OCI-LY1 (cell line): ENCODE data around the gene AP2A1.

Experiments
- H2AFZ ChIP-seq: fragments of 200-600 bp; sonication (generic), shearing (Covaris generic); 2 replicates; pipeline ENCODE4 v1.6.0; 2014; ENCODE audit warnings: antibody characterized with exemption, mild to moderate bottlenecking, low read length
- H3F3A ChIP-seq: fragments of 200-600 bp; sonication (generic), shearing (Covaris generic); 2 replicates; pipeline ENCODE4 v1.6.0; 2014; ENCODE audit warnings: mild to moderate bottlenecking, antibody characterized with exemption, low read length, moderate library complexity; ENCODE audit not compliant: insufficient read depth
- H3K27ac ChIP-seq: fragments of 200-600 bp; sonication (generic); 2 replicates; pipeline ENCODE4 v1.5.1; 2014; ENCODE audit warnings: low read length, mixed run types, mild to moderate bottlenecking, low read depth; ENCODE audit not compliant: poor library complexity, severe bottlenecking
- H3K27me3 ChIP-seq: fragments of 200-600 bp; sonication (generic); 2 replicates; pipeline ENCODE4 v1.6.0; 2014; ENCODE audit warnings: antibody characterized with exemption, mild to moderate bottlenecking, low read length, moderate library complexity; ENCODE audit not compliant: insufficient read depth
- H3K36me3 ChIP-seq: fragments of 200-600 bp; sonication (generic); 2 replicates; pipeline ENCODE4 v1.6.1; 2014; ENCODE audit warnings: mild to moderate bottlenecking, antibody characterized with exemption, low read length, moderate library complexity, mixed read lengths; ENCODE audit not compliant: insufficient read depth
- H3K4me1 ChIP-seq: fragments of 200-600 bp; sonication (generic); 2 replicates; pipeline ENCODE4 v1.5.1; 2014; ENCODE audit warnings: mild to moderate bottlenecking, low read length, moderate library complexity; ENCODE audit not compliant: insufficient read depth, severe bottlenecking
- H3K4me2 ChIP-seq: fragments of 200-600 bp; sonication (generic), shearing (Covaris generic); 2 replicates; pipeline ENCODE4 v1.6.1; 2014; ENCODE audit warnings: low read length
- H3K4me3 ChIP-seq: fragments of 200-600 bp; sonication (generic); 2 replicates; pipeline ENCODE4 v1.5.1; 2014; ENCODE audit warnings: low read length, low read depth, mild to moderate bottlenecking, mixed read lengths; ENCODE audit not compliant: poor library complexity, severe bottlenecking
- H3K79me2 ChIP-seq: fragments of 200-600 bp; shearing (Covaris generic); 2 replicates; pipeline ENCODE4 v1.6.1; 2016; ENCODE audit warnings: mixed run types, low read length, mixed read lengths; ENCODE audit not compliant: insufficient read depth
- H3K9ac ChIP-seq: fragments of 200-600 bp; sonication (generic), shearing (Covaris generic); 2 replicates; pipeline ENCODE4 v1.6.1; 2014; ENCODE audit warnings: mild to moderate bottlenecking, low read length, mixed read lengths
- H3K9me2 ChIP-seq: fragments of 200-600 bp; sonication (generic), shearing (Covaris generic); 2 replicates; pipeline ENCODE4 v1.6.1; 2014; ENCODE audit warnings: low read depth, mild to moderate bottlenecking, low read length, mixed read lengths
- H3K9me3 ChIP-seq: fragments of 200-600 bp; shearing (Covaris generic); 2 replicates; pipeline ENCODE4 v1.6.1; 2014; ENCODE audit warnings: low read length, mixed read lengths
- H4K20me1 ChIP-seq: fragments of 200-600 bp; sonication (generic), shearing (Covaris generic); 2 replicates; pipeline ENCODE4 v1.6.0; 2016; ENCODE audit warnings: mild to moderate bottlenecking, low read length; ENCODE audit not compliant: insufficient read depth
- CTCF ChIP-seq: fragments of 200-600 bp; sonication (generic), shearing (Covaris generic); IDR thresholded peaks from 2 replicates; pipeline ENCODE4 v1.5.1; 2017; ENCODE audit warnings: mild to moderate bottlenecking, antibody characterized with exemption, low read length, moderate library complexity, mixed read lengths
- EZH2 ChIP-seq: fragments of 200-600 bp; sonication (generic), shearing (Covaris generic); IDR thresholded peaks from 2 replicates; pipeline ENCODE4 v1.8.0; 2017; ENCODE audit warnings: borderline replicate concordance, mixed run types, mild to moderate bottlenecking, antibody characterized with exemption, low read length, moderate library complexity, mixed read lengths

AP2A1 gene

GRCh38 chr19:49847731-49848696, 81.2 kb downstream of the AP2A1 start:
- no peak overlapping the region for H3K4me2 ChIP-seq
- no peak overlapping the region for H3K9ac ChIP-seq
- peaks cover 46% of the 10 kb centered on the region for H3K4me1 ChIP-seq
- no peaks in the 10 kb centered on the region for H3K36me3 ChIP-seq
- H4K20me1 ChIP-seq, result no peaks in the 10 kb centered on the region
- H3F3A ChIP-seq, result no peaks in the 10 kb centered on the region
- no peak overlapping the region for H3K4me3 ChIP-seq
- peaks cover 14% of the 10 kb centered on the region for H3K79me2 ChIP-seq
- TF ChIP-seq CTCF (no peak), EZH2 (no peak)
- no peak overlapping the region for H2AFZ ChIP-seq
- H3K9me3 ChIP-seq, result 0 out of 2 replicates have a peak, but pooled peaks cover 3% of the 10 kb centered on the region
- H3K27me3 ChIP-seq, result no peaks in the 10 kb centered on the region
- peak overlapping the region; percentile 32 for H3K27ac ChIP-seq
- H3K9me2 ChIP-seq, result no peaks in the 10 kb centered on the region

GRCh38 chr19:49848938-49849337, 82.1 kb downstream of the AP2A1 start:
- H3K4me2 ChIP-seq, result no peak overlapping the region
- H4K20me1 ChIP-seq, result no peaks in the 10 kb centered on the region
- no peaks in the 10 kb centered on the region for H3K9me2 ChIP-seq
- no peak overlapping the region for H2AFZ ChIP-seq
- H3K9ac ChIP-seq, result no peak overlapping the region
- 0 out of 2 replicates have a peak, but pooled peaks cover 3% of the 10 kb centered on the region for H3K9me3 ChIP-seq
- H3K4me1 ChIP-seq, result peaks cover 46% of the 10 kb centered on the region
- H3K27me3 ChIP-seq, result no peaks in the 10 kb centered on the region
- TF ChIP-seq CTCF (no peak), EZH2 (no peak)
- H3K79me2 ChIP-seq, result peaks cover 23% of the 10 kb centered on the region
- peak overlapping the region; percentile 32 for H3K27ac ChIP-seq
- no peaks in the 10 kb centered on the region for H3K36me3 ChIP-seq
- no peaks in the 10 kb centered on the region for H3F3A ChIP-seq
- H3K4me3 ChIP-seq, result no peak overlapping the region

GRCh38 chr19:49849433-49850220, 82.8 kb downstream of the AP2A1 start:
- peak overlapping the region; percentile 92 for H3K27ac ChIP-seq
- H3K9ac ChIP-seq, result peak overlapping the region; percentile 76; the same call in 1 of the 2 replicates
- H3K9me2 ChIP-seq, result no peaks in the 10 kb centered on the region
- no peaks in the 10 kb centered on the region for H3F3A ChIP-seq
- TF ChIP-seq CTCF (no peak), EZH2 (no peak)
- H3K79me2 ChIP-seq, result peaks cover 25% of the 10 kb centered on the region
- H4K20me1 ChIP-seq, result no peaks in the 10 kb centered on the region
- no peak overlapping the region for H2AFZ ChIP-seq
- peak overlapping the region; percentile 81 for H3K4me3 ChIP-seq
- H3K27me3 ChIP-seq, result no peaks in the 10 kb centered on the region
- peaks cover 45% of the 10 kb centered on the region for H3K4me1 ChIP-seq
- peaks cover 6% of the 10 kb centered on the region; the same call in 1 of the 2 replicates for H3K36me3 ChIP-seq
- peak overlapping the region; percentile 74 for H3K4me2 ChIP-seq
- H3K9me3 ChIP-seq, result 0 out of 2 replicates have a peak, but pooled peaks cover 3% of the 10 kb centered on the region
